GM21528 (cell line): ENCODE data around the gene STOML1.
A peak's percentile ranks its signal among the peaks of the same experiment; 100 is the strongest.
"Not testable (repeated sequence)": the region's sequence is repeated elsewhere in the genome, so short reads cannot be mapped to it uniquely, and the experiment has no call there.

ENCODE experiments used
- ATAC-seq: cut with Tn5 transposase; IDR thresholded peaks from one replicate; pipeline ENCODE4 v1.9.1; 2021; ENCODE audit warnings: mild to moderate bottlenecking, moderate library complexity; ENCODE audit not compliant: unreplicated experiment, low FRiP score

The STOML1 gene

DNA sequence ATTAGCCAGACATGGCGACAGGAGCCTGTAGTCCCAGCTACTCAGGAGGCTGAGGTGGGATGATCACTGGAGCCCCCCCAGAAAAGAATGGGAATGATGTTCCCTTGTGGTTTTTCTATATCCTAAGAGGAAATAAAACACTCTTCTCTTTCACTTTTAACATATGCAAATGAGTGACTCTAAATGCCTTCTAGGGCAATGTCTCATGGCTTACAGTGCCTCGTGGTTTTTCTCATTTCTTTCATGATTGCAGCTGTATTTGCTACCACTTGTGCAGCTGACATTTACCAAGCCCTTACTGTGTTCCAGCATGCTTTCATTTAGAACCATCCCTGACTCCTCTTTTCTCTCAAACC lies 26.4 kb downstream of the STOML1 start:
- peak; percentile 68 for ATAC-seq

DNA sequence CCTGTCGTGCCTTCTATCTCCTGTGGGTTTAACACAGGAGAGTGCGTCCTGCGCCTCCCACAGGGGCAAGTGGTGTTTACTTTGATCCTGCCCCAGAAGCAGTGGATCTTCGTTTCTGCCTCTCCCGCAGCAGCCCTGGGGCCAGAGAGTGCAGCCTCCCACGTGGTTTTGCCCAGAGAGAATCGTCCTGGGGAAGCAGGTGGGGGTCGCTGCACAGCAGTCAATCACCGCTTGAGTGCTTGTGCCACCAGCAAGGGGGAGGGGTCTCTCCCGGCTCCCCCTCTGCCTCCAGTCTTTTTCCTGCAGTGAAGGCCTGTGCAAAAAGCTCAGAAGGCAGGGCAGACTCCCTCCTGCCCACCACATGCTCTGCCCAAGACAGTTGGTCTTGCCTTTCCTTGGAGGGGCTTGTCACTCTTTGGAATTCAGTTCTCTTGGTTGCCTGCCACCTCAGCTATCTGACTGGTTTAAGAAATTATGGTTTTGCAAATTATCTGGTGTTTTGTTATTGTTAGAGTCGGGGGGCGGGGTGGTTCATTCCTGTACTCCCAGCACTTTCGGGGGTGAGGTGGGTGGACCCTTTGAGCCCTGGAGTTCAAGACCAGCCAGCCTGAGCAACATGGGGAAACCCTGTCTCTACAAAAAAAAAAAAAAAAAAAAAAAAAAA lies 26.9 kb downstream of the STOML1 start:
- ATAC-seq: peak; percentile 26

- peak; percentile 51 for ATAC-seq
These were observed 27.4 kb downstream of the STOML1 start for GRCh38 chr15:73964736-73965093.

- ATAC-seq: no peak
These were observed 29.7 kb downstream of the STOML1 start for GRCh38 chr15:73962433-73962832.

DNA sequence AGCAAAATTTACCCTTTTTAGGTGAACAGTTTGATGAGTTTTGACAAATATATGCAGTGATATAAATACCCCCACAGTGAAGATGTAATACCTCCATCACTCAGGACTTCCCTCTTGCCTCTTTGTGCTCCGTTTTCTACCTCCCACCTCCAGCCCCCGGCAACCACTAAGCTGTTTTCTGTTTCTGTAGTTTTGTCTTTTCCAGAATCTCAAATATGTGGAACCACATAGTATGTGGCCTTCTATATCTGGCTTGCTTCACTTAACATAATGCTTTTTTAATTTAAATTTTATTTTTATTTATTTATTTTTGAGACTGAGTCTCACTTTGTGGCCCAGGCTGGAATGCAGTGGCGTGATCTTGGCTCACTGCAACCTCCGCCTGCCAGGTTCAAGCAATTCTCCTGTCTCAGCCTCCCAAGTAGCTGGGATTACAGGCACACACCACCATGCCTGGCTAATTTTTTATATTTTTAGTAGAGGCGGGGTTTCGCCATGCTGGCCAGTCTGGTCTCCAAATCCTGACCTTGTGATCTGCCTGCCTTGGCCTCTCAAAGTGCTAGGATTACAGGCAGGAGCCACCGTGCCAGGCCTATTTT lies 31.5 kb downstream of the STOML1 start:
- ATAC-seq: not testable (repeated sequence)

- no peak for ATAC-seq
These were observed 32.3 kb downstream of the STOML1 start for GRCh38 chr15:73959801-73960200.

DNA sequence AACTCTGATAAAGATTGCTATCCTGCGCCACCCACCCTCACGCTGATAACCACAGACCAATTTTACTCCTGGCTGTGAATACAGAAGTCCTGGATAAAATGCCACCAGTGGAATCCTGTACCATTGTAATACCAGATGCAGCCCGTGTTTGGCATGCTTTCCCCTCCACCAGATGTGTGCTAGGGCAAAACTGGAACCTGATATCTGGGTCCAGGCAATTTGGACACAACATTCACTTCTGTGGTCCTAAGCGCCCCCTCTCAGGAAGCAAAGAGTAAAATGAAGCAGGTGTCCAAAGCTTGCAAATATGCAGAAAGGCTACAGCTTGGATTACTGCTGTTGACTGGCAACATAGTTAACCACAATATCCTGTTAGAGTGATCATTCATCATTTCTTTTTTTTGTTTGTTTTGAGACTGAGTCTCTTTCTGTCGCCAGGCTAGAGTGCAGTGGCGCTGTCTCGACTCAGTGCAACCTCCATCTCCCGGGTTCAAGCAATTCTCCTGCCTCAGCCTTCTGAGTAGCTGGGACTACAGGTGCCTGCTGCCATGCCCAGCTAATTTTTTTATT lies 33.0 kb downstream of the STOML1 start:
- ATAC-seq: no peak

GRCh38 chr15:73957785-73958184 lies 34.3 kb downstream of the STOML1 start:
- no peak for ATAC-seq

DNA sequence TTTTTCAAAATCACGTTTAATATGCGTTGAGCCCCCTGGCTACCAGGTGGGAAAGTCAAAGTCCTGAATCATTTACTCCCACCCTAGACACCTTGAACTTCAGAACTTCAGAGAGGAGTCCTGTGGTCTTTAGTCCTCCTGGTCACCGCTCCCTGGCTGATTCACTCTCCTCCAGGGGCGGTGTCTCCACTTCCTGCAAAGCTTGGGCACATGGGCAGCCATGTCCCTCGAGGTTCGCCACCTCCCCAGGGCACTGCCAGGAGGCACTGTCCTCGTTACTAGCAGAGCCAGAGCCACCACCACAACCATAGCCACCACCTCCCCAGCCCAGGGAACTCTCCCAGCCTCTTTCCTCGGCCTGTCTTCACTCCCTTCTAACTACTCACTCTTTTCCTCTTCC lies 34.8 kb downstream of the STOML1 start:
- no peak for ATAC-seq

DNA sequence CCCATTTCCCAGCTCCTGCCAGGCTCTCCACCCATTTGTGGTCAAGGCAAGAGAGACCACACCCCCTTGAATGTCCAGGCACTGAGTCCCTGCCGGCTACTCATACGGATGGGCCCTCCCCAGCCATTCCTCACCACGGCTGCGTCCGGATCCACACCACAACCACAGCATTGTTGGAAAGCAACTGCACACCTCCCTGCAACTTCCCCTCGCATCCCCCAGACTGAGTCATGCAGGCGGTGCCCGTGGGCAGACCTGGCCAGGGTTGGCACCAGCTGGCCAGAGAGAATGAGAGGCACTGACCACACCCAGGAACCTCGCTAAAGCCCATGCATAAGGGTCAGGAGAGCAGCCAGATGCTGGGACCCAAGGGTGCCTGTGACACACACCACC lies 35.4 kb downstream of the STOML1 start:
- ATAC-seq: no peak

DNA sequence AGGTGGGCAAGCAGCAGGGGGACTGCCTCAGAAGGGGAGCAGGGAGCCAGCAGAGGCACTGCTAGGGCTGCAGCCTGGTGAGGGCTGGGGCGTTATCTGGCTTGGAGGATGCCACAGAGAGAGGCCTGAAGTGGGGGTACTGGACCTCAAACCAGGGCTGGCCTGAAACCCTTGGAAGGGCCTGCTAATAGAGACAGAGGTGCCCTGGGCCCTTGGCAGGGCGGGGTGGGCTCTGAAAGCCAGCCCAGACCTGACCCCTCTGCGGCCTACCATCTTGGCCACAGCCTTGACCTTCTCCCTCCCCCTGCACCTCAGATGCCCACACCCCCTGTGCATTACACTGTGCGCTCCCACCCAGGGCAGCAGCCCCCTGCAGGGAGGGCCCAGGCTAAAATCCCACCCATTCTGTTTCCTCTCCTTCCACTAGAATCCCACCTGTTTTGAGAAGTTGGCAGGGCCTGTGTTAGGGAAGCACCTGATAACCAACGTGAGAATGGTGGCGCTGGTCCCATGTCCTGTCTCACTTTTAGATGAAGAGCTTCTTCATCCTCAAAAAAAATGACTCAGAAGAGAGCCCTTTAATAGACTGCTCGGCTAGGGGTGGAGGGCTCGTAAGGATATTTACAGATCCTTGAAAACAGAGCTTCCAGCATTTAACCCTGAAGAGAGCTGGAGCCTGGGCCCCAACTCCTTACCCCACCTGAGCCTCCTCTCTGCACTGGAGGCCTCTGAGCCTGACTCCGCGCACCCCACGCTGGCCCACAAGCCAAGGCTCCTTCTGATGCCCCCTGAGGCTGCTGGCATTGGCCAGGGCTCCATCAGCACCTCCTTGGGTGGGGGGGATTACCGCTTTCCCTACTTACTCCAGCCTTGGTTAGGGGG lies 36.0 kb downstream of the STOML1 start:
- no peak for ATAC-seq

GRCh38 chr15:73955326-73955725 lies 36.8 kb downstream of the STOML1 start:
- ATAC-seq: no peak

DNA sequence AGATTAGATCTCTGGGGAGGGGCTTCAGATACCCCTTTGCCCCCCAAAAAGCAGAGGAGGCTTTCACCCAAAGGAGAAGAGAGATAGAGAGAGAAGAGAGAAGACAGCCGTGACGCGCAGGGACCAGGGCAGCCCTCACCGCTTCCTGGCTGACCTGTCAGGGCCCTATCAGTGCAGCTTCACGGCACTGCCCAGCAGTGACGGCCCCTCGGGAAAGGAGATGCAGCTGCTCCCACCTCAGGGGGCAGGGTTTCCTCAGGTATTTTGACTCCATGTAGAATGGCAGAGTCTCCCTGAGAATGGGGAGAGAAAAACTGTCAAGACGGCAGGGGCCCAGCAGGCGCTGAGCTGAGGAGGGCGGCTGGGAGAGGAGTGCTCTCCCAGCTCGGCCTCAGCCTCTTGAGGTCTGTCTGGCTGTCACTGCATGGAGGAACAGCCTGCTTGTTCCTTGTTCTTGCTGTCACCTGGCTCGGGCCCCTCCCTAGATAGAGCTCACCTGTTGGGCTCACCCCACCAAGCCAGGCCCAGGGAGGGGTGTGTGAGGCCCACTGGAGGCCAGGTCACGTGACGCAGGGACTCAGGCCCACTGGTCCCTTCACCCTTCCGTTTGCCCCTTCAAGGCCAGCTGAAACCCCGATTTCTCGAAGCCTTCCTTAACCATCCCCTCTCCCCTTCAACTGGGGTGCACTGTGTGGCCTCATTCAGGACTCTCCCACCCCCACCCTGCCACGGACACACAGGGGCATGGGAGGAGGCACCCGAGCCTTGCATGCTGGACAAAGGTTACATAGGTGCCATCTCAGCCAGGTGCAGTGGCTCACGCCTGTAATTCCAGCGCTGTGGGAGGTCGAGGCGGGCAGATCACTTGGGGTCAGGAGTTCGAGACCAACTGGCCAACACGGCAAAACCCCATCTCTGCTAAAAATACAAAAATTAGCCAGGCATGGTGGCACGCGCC lies 37.6 kb downstream of the STOML1 start:
- ATAC-seq: no peak

DNA sequence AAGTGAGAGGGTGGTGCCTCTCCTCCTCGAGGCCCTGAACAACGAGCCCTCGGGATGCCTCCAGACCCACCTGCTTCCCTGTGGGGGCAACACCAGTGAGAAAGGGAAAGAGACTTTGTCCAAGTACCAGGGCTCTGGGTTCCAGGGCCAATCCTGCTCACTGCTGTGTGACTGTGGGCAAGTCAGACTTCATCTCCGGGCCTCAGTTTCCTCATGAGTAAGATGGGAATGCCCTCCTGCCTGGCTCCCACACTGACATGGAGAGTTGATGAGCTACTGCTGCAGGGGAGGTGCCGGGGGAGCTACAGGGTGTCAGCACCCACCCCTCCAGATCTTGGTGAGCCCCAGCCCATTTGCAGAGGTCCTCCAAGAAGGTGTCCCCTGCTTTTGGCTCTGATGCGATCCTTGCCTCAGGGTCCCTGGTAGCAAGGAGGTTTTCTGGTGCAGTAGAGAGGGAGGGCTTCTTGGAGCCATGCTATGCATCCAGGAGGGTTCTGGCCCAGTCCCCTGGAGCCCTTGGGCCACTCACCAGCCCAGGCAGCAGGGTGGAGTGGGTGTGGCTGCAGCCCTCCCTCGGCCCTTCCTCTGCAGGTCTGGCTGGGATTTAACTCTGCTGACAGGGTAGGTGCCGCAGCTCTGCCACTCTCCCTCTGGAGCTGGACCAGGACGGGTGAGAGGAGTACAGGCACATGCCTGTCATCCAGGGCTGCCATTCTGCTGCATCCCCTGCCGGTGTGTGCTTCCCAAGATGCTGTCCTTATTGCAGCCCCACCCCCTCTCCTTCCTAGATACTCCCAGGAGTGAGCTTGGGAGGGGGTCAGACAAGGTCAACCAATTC lies 39.0 kb downstream of the STOML1 start:
- no peak for ATAC-seq

- no peak for ATAC-seq
These were observed 39.8 kb downstream of the STOML1 start for GRCh38 chr15:73952171-73952912.

- ATAC-seq: no peak
These were observed 40.5 kb downstream of the STOML1 start for GRCh38 chr15:73951601-73952000.

DNA sequence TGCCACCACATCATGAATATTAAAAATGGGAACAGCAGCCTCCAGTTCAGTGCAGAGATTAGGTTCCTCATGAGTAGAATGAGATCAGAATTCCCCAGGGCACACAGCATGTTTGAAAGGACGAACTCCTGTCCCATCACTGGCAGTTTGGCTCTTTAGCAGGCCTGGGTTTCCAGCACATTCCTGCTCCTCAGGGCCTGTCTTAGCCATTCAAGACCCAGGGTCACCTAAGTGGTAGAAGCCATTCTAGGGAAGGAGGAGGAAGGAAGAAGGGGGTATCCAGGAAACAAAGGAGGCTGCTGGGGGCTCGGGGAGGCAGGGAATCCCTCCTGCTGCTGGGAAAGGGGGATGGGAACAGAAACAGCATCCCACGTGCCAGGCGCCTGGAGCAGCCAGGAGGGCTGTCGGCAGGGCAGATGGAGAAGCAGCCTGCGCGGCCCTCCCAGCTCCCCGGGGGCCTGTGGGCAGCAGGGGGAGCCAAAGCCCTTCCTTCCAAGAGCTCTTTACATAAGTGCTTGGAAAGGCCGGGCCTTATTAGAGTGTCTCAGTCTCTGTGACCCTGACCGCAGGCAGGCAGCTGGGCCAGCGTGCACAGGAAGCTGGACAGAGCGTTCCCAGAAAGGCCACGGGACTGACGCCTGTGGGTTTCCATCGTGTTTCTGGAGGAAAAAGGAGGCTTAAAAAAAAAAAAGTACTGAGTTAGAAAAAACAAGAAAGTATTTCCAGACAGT lies 41.1 kb downstream of the STOML1 start:
- ATAC-seq: no peak

GRCh38 chr15:73950479-73950830 lies 41.6 kb downstream of the STOML1 start:
- no peak for ATAC-seq
